Naive thymus-derived CD4-positive, alpha-beta T cell (primary cell): ENCODE measurements around the gene ULK1. TPM values are rescaled to one million over a fixed set of nuclear protein-coding genes. Genes with fewer than 3 reads are reported as not detected.
"Not testable (repeated sequence)": the region's sequence is repeated elsewhere in the genome, so short reads cannot be mapped to it uniquely, and the experiment has no call there.

ENCODE experiments used
- ATAC-seq: fragments of 150-1000 bp; cut with Tn5 transposase; 2 replicates; pipeline ENCODE4 v1.10.0; 2021; ENCODE audit warnings: mild to moderate bottlenecking, moderate library complexity
- CTCF ChIA-PET: fragments of 350-600 bp; sonication (Branson Sonifier 250); formaldehyde crosslinking; loops from one replicate; lab custom pipeline; 2021; ENCODE audit warnings: antibody characterized with exemption; lab: Charles Lee
- POLR2A ChIA-PET: fragments of 350-600 bp; sonication (Branson Sonifier 250); formaldehyde crosslinking; loops from one replicate; lab custom pipeline; 2021; ENCODE audit warnings: antibody characterized with exemption, inconsistent platforms; lab: Charles Lee
- DNase-seq, 9 donors: peaks; one replicate each; pipeline versions ENCODE4 v3.0.0 to v3.0.0-alpha.2; 2020 to 2022; ENCODE audit warnings: mixed read lengths in 1 of 9
- H3K27ac ChIP-seq: one replicate; pipeline ENCODE4 v1.7.0; 2013; ENCODE audit warnings: mild to moderate bottlenecking, low read depth, low read length, moderate library complexity
- H3K27me3 ChIP-seq, 2 donors: one replicate each; pipeline ENCODE4 v1.7.0; 2013; ENCODE audit warnings: low read length in 2 of 2, mild to moderate bottlenecking in 2 of 2, moderate library complexity in 2 of 2; ENCODE audit not compliant: control insufficient read depth in 2 of 2, insufficient read depth in 2 of 2
- H3K36me3 ChIP-seq, 3 experiments: 1 replicate in 2 of 3; 2 replicates in 1 of 3; pipeline ENCODE4 v1.7.0; 2013; ENCODE audit warnings: low read length in 3 of 3, mild to moderate bottlenecking in 3 of 3, moderate library complexity in 1 of 3; ENCODE audit not compliant: insufficient read depth in 3 of 3, control insufficient read depth in 2 of 3
- H3K4me1 ChIP-seq, 2 donors: one replicate each; pipeline ENCODE4 v1.7.0; 2013; ENCODE audit warnings: low read length in 2 of 2, mild to moderate bottlenecking in 2 of 2, moderate library complexity in 1 of 2; ENCODE audit not compliant: control insufficient read depth in 2 of 2, insufficient read depth in 2 of 2
- H3K4me3 ChIP-seq: 2 replicates; pipeline ENCODE4 v1.7.0; 2013; ENCODE audit warnings: mild to moderate bottlenecking, low read length
- H3K9me3 ChIP-seq, 3 experiments: 1 replicate in 2 of 3; 2 replicates in 1 of 3; pipeline ENCODE4 v1.7.0; 2013; ENCODE audit warnings: low read length in 3 of 3; ENCODE audit not compliant: control insufficient read depth in 2 of 3
- H3K27ac Mint-ChIP-seq, 9 donors: one replicate each; pipeline ENCODE4 v1.8.0; 2020 to 2022; ENCODE audit warnings: mixed read lengths in 9 of 9, mild to moderate bottlenecking in 8 of 9, moderate library complexity in 5 of 9, inconsistent platforms in 2 of 9
- H3K27me3 Mint-ChIP-seq, 5 donors: one replicate each; pipeline ENCODE4 v1.8.0; 2021 to 2022; ENCODE audit warnings: mixed read lengths in 5 of 5, mild to moderate bottlenecking in 1 of 5
- H3K36me3 Mint-ChIP-seq, 5 donors: one replicate each; pipeline ENCODE4 v1.8.0; 2020 to 2022; ENCODE audit warnings: mixed read lengths in 5 of 5, mild to moderate bottlenecking in 3 of 5, inconsistent platforms in 1 of 5
- H3K4me1 Mint-ChIP-seq, 7 donors: one replicate each; pipeline ENCODE4 v1.8.0; 2020 to 2022; ENCODE audit warnings: mixed read lengths in 7 of 7, mild to moderate bottlenecking in 3 of 7, inconsistent platforms in 1 of 7
- H3K4me3 Mint-ChIP-seq, 10 donors: one replicate each; pipeline ENCODE4 v1.8.0; 2020 to 2022; ENCODE audit warnings: mild to moderate bottlenecking in 10 of 10, mixed read lengths in 10 of 10, moderate library complexity in 6 of 10, inconsistent platforms in 2 of 10
- H3K9me3 Mint-ChIP-seq, 11 donors: one replicate each; pipeline ENCODE4 v1.8.0; 2020 to 2022; ENCODE audit warnings: mixed read lengths in 11 of 11, mild to moderate bottlenecking in 4 of 11, inconsistent platforms in 1 of 11, moderate library complexity in 1 of 11
- intact Hi-C, 2 donors: fragments of 100-400 bp; cut with micrococcal nuclease; formaldehyde crosslinking; loops; one replicate each; pipeline ENCODE4 v1.15.1; 2023
- polyA plus RNA-seq, 2 donors: library from polyadenylated mRNA; unstranded; fragments of 300-500 nt; fragmentation: Illumina TruSeq; gene quantifications; one replicate each; pipeline ENCODE4 v1.2.3, GENCODE V29; 2021
- total RNA-seq, 6 experiments: library from RNA in 5 of 6; stranded (reverse) in 5 of 6; gene quantifications; 1 replicate in 5 of 6; 2 replicates in 1 of 6; pipeline ENCODE4 v1.2.3 and lab custom pipeline; 2021 to 2026

ULK1 gene
- total and polyA plus RNA-seq, 7 experiments from 2014 or later, result 0.28 to 109 (median 36.3) TPM

GRCh38 chr12:131959641-131960589, 65.5 kb downstream of the ULK1 start:
- H3K4me1 ChIP-seq, result peaks cover 11 to 33% of the 10 kb centered on the region in 2 donors
- no peaks in the 10 kb centered on the region for H3K9me3 ChIP-seq
- ATAC-seq, result no peak
- no peaks in the 10 kb centered on the region for H3K27me3 ChIP-seq
- Mint-ChIP-seq H3K36me3 (peaks cover 0 to 13% (median 7%) of the 10 kb centered on the region in 5 donors), H3K4me3 (peak overlapping the region in 2 of 10 donors; percentile 11 to 19), H3K9me3 (no peaks in the 10 kb centered on the region), H3K4me1 (peaks cover 52 to 80% (median 67%) of the 10 kb centered on the region in 7 donors), H3K27ac (peak overlapping the region in 8 of 9 donors; percentile 40 to 87 (median 68)), H3K27me3 (no peaks in the 10 kb centered on the region)
- intact Hi-C loops, result loop anchor here in 1 of 2 donors (5.0 to 10.0 kb wide), 2 partner anchors 33 to 125 kb away; partner anchors contain the start of gene PUS1
- POLR2A ChIA-PET, result interaction anchor here (0.6 to 1.4 kb wide), 2 partner anchors 10 to 66 kb away, joined by 4 read pairs; partner anchors contain the start of gene EP400
- H3K36me3 ChIP-seq, result peaks cover 0 to 12% (median 7%) of the 10 kb centered on the region in 3 experiments
- CTCF ChIA-PET, result no interaction called here
- DNase-seq, result no peak
- peak overlapping the region; percentile 7 for H3K27ac ChIP-seq
- no peak overlapping the region for H3K4me3 ChIP-seq

GRCh38 chr12:131960590-131961325, 66.3 kb downstream of the ULK1 start:
- ATAC-seq, H3K27me3 Mint-ChIP-seq, H3K4me3 ChIP-seq, H3K9me3 ChIP-seq, DNase-seq, POLR2A ChIA-PET, H3K27me3 ChIP-seq, H3K9me3 Mint-ChIP-seq, H3K27ac ChIP-seq, CTCF ChIA-PET, H3K4me3 Mint-ChIP-seq: not testable (repeated sequence)
- H3K36me3 Mint-ChIP-seq, result peaks cover 0 to 20% (median 7%) of the 10 kb centered on the region in 5 donors
- intact Hi-C loops, result loop anchor here in 1 of 2 donors (5.0 kb wide), 1 partner anchor 33 kb away; the partner anchor contains the start of gene PUS1
- Histone ChIP-seq H3K36me3 (peaks cover 0 to 12% (median 7%) of the 10 kb centered on the region in 3 experiments), H3K4me1 (peaks cover 17 to 33% of the 10 kb centered on the region in 2 donors)
- H3K4me1 Mint-ChIP-seq, result peaks cover 56 to 83% (median 71%) of the 10 kb centered on the region in 7 donors
- peak overlapping the region in 2 of 9 donors; percentile 13 to 32 for H3K27ac Mint-ChIP-seq

- POLR2A ChIA-PET, result interaction anchor here (1.0 kb wide), 1 partner anchor 11 kb away, joined by 3 read pairs; no protein-coding TSS in a partner anchor
- H3K4me3 ChIP-seq, H3K9me3 ChIP-seq, DNase-seq, CTCF ChIA-PET, H3K9me3 Mint-ChIP-seq, ATAC-seq, H3K27me3 Mint-ChIP-seq, H3K4me3 Mint-ChIP-seq, H3K27me3 ChIP-seq, H3K27ac ChIP-seq: not testable (repeated sequence)
- Histone ChIP-seq H3K4me1 (peaks cover 17 to 27% of the 10 kb centered on the region in 2 donors), H3K36me3 (peaks cover 0 to 12% (median 7%) of the 10 kb centered on the region in 3 experiments)
- Mint-ChIP-seq H3K4me1 (peaks cover 50 to 78% (median 65%) of the 10 kb centered on the region in 7 donors), H3K36me3 (peaks cover 0 to 20% (median 7%) of the 10 kb centered on the region in 5 donors), H3K27ac (peak overlapping the region in 3 of 9 donors; percentile 78 to 84 (median 78))
- intact Hi-C loops, result loop anchor here in 1 of 2 donors (5.0 kb wide), 1 partner anchor 34 kb away; the partner anchor contains the start of gene PUS1
Observed at GRCh38 chr12:131961328-131961727, 66.9 kb downstream of the ULK1 start.

- ATAC-seq, result no peak
- no peak overlapping the region for H3K4me3 ChIP-seq
- H3K36me3 Mint-ChIP-seq, result peaks cover 0 to 20% (median 7%) of the 10 kb centered on the region in 5 donors
- H3K27ac Mint-ChIP-seq, result peak overlapping the region in 8 of 9 donors; percentile 24 to 88 (median 75)
- CTCF ChIA-PET, result interaction anchor here (0.6 kb wide), 1 partner anchor 558 kb away, joined by 3 read pairs; no protein-coding TSS in a partner anchor
- no peaks in the 10 kb centered on the region for H3K27me3 ChIP-seq
- peak overlapping the region in 1 of 10 donors; percentile 2 for H3K4me3 Mint-ChIP-seq
- H3K4me1 Mint-ChIP-seq, result peaks cover 47 to 70% (median 60%) of the 10 kb centered on the region in 7 donors
- H3K36me3 ChIP-seq, result peaks cover 0 to 12% (median 7%) of the 10 kb centered on the region in 3 experiments
- H3K27ac ChIP-seq, result peak overlapping the region; percentile 57
- no peaks in the 10 kb centered on the region for H3K27me3 Mint-ChIP-seq
- no peaks in the 10 kb centered on the region for H3K9me3 Mint-ChIP-seq
- no peaks in the 10 kb centered on the region for H3K9me3 ChIP-seq
- H3K4me1 ChIP-seq, result peaks cover 17 to 26% of the 10 kb centered on the region in 2 donors
- POLR2A ChIA-PET, result interaction anchor here (1.0 kb wide), 1 partner anchor 12 kb away, joined by 3 read pairs; no protein-coding TSS in a partner anchor
- DNase-seq, result no peak
- intact Hi-C loops, result loop anchor here in 1 of 2 donors (5.0 kb wide), 1 partner anchor 35 kb away; the partner anchor contains the start of gene PUS1
Observed at GRCh38 chr12:131962069-131962468, 67.6 kb downstream of the ULK1 start.

GRCh38 chr12:131963381-131963780, 69.0 kb downstream of the ULK1 start:
- H3K4me3 Mint-ChIP-seq, result peak overlapping the region in 7 of 10 donors; percentile 12 to 46 (median 37)

More at GRCh38 chr12:131963381-131963780, 69.0 kb downstream of the ULK1 start:
- ATAC-seq (peak; percentile 29), DNase-seq (peak in 7 of 9 donors; percentile 33 to 65 (median 56))
- Histone ChIP-seq H3K36me3 (peaks cover 0 to 12% (median 7%) of the 10 kb centered on the region in 3 experiments), H3K9me3 (no peaks in the 10 kb centered on the region), H3K27ac (peak overlapping the region; percentile 57), H3K27me3 (no peaks in the 10 kb centered on the region), H3K4me3 (no peak overlapping the region), H3K4me1 (peaks cover 17 to 22% of the 10 kb centered on the region in 2 donors)
- ChIA-PET CTCF (no interaction called here), POLR2A (interaction anchor here (0.7 to 1.4 kb wide), 3 partner anchors 12 to 36 kb away, joined by 3 to 5 read pairs (median 3); no protein-coding TSS in a partner anchor)
- Mint-ChIP-seq H3K36me3 (peaks cover 0 to 28% (median 13%) of the 10 kb centered on the region in 5 donors), H3K27me3 (no peaks in the 10 kb centered on the region), H3K9me3 (no peaks in the 10 kb centered on the region), H3K4me1 (peaks cover 43 to 72% (median 61%) of the 10 kb centered on the region in 7 donors), H3K27ac (peak overlapping the region; percentile 35 to 88 (median 76))
- intact Hi-C loops, result loop anchor here in 1 of 2 donors (1.0 to 5.0 kb wide), 2 partner anchors 14 to 36 kb away; partner anchors contain the start of genes EP400 and PUS1
